Cardiac septum (tissue), 1 donor: ENCODE results near the gene PKP3. TPM values are rescaled to one million over a fixed set of nuclear protein-coding genes. Genes with fewer than 3 reads are reported as not detected.
"Not testable (repeated sequence)": the region's sequence is repeated elsewhere in the genome, so short reads cannot be mapped to it uniquely, and the experiment has no call there.

Experiments used
- DNase-seq: peaks from one replicate; pipeline ENCODE4 v3.0.0-alpha.2; 2020; ENCODE audit warnings: low spot score
- intact Hi-C: fragments of 100-400 bp; cut with DNase I; formaldehyde crosslinking; loops from one replicate; pipeline ENCODE4 v1.14.0; 2022
- total RNA-seq: library from RNA; stranded (reverse); fragmentation: NEBNext Ultra II Directional; extraction: Animal tissue kit (Norgen Biotek cat#: 25700); gene quantifications from one replicate; pipeline ENCODE4 v1.2.1, GENCODE V29; 2021
- donor health status: DM: no; HTN: no; CAD: no.

Gene PKP3
- total RNA-seq, 1 donor from 2014 or later = 0.83 TPM

GRCh38 chr11:376531-377173 is 17.4 kb upstream of the PKP3 start:
- DNase-seq = no peak
- intact Hi-C loops = no loop called here

- intact Hi-C loops = no loop called here
- no peak for DNase-seq
Observed at GRCh38 chr11:377174-377865, 16.7 kb upstream of the PKP3 start.

- no peak for DNase-seq
- intact Hi-C loops = no loop called here
Observed at GRCh38 chr11:377883-378500, 16.0 kb upstream of the PKP3 start.

- no peak for DNase-seq
- intact Hi-C loops = no loop called here
Observed at GRCh38 chr11:379205-380094, 14.6 kb upstream of the PKP3 start.

- no peak for DNase-seq
- intact Hi-C loops = no loop called here
Observed at GRCh38 chr11:380095-380480, 13.9 kb upstream of the PKP3 start.

- intact Hi-C loops = no loop called here
- DNase-seq = no peak
Observed at GRCh38 chr11:380491-380890, 13.5 kb upstream of the PKP3 start.

DNA sequence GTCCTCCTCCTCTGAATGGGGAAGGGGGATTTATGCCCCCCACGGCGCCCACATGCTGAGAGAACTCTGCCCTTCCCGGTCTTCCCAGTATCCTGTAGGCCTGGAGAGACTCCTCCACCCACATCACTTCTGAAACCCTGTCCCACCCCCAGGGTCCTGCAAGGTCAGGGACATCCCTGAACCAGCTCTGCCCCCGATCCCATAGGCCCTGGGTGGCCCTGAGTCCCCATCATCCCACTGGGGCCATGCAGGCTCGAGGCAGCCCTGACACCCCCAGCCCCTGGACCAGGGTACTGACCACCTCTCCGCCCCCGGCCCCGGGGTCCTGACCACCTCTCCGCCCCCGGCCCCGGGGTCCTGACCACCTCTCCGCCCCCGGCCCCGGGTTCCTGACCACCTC is 13.0 kb upstream of the PKP3 start:
- intact Hi-C loops = no loop called here
- DNase-seq = no peak

DNA sequence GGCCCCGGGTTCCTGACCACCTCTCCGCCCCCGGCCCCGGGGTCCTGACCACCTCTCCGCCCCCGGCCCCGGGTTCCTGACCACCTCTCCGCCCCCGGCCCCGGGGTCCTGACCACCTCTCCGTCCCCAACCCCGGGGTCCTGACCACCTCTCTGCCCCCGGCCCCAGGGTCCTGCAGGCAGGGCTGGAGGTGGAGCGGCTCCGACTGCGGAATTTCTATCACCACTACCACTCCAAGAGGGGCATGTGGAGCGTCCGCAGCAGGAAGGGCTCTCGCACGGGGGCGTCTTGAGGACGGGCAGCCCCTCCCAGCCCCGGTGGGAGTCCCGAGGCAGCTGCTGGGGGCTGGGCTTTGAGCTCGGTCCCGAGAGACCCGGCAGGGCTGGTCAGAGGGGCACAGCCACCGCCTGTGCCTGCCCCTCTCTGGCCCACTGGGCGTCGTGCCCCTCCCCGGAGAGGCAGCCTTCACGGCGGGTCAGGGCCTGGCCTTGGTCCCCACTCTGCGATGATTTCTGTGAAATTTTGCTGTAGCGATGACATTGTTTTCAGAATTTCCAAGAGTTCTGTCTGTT is 12.4 kb upstream of the PKP3 start:
- intact Hi-C loops = no loop called here
- DNase-seq = no peak

- intact Hi-C loops = no loop called here
- no peak for DNase-seq
Observed at GRCh38 chr11:382081-382629, 11.9 kb upstream of the PKP3 start.

DNA sequence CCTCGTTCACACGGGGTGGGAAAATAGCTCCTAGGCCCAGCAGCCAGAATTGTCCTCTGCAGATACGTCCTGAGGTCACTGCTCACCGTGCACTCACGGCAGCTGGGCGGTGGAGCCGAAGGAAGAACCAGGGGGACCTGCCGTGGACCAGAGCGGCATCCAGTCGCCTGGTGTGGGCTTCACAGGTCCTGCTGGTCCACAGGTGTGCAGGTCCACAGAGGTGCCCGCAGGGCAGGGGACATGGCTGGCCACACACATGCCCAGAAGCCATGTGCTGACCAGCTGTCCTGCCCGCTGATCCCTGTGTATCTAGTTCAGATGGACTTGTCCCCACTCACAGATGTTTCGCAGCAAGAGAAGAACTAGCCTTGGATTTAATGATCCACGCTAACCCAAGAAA is 10.6 kb upstream of the PKP3 start:
- intact Hi-C loops = no loop called here
- DNase-seq = no peak

- DNase-seq = no peak
- intact Hi-C loops = no loop called here
Observed at GRCh38 chr11:384511-384910, 9.5 kb upstream of the PKP3 start.

- intact Hi-C loops = no loop called here
- no peak for DNase-seq
Observed at GRCh38 chr11:385594-386351, 8.2 kb upstream of the PKP3 start.

- intact Hi-C loops = no loop called here
- DNase-seq = no peak
Observed at GRCh38 chr11:386483-386882, 7.5 kb upstream of the PKP3 start.

- intact Hi-C loops = no loop called here
- DNase-seq = no peak
Observed at GRCh38 chr11:387193-387793, 6.7 kb upstream of the PKP3 start.

DNA sequence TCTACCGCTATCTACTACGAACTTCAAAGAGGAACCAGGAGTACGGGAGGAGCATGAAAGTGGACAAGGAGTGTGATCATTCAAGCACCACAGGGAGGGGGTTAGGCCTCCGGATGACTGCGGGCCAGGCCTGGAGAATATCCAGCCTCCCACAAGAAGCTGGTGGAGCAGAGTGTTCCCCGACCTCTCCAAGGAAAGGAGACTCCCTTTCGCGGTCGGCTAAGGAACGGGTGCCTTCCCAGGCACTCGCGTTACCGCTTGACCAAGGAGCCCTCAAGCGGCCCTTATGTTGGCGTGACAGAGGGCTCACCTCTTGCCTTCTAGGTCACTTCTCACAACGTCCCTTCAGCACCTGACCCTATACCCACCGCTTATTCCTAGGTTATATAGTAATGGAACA is 4.6 kb upstream of the PKP3 start:
- intact Hi-C loops = not testable (repeated sequence)

GRCh38 chr11:390175-390574 is 3.8 kb upstream of the PKP3 start:
- intact Hi-C loops = no loop called here
- no peak for DNase-seq

More for the DNA sequence above, 4.6 kb upstream of the PKP3 start:
- DNase-seq = not testable (repeated sequence)

GRCh38 chr11:391117-392017 is 2.6 kb upstream of the PKP3 start:
- intact Hi-C loops = no loop called here
- no peak for DNase-seq
